ENCODE data around the gene CAMKV. TPM values are rescaled to one million over a fixed set of nuclear protein-coding genes. Genes with fewer than 3 reads are reported as not detected.

Gene CAMKV
- total RNA-seq, 1 donor from 2014 or later = not detected

- DNase-seq (ENCODE audit: low read depth) = no peak
- no peak for TF ChIP-seq CTCF (IDR thresholded peaks at IDR 0.05; ENCODE audit: insufficient read depth, low read length, poor library complexity, severe bottlenecking)
- Histone ChIP-seq H3K4me3 (ENCODE audit: low read depth, low read length) (peak within 1 kb of the TSS; percentile 6), H3K27me3 (ENCODE audit: control insufficient read depth, insufficient read depth, low read length) (no peaks in the 10 kb centered on the region), H3K36me3 (ENCODE audit: control insufficient read depth, insufficient read depth, low read length) (no peaks in the 10 kb centered on the region)
These were observed 34.0 kb upstream of the CAMKV start, which contains the start of gene MST1R for GRCh38 chr3:49903451-49904424. MST1R (minus strand) TSS chr3:49903873; CDS start chr3:49903609, 264 bp downstream.

DNA sequence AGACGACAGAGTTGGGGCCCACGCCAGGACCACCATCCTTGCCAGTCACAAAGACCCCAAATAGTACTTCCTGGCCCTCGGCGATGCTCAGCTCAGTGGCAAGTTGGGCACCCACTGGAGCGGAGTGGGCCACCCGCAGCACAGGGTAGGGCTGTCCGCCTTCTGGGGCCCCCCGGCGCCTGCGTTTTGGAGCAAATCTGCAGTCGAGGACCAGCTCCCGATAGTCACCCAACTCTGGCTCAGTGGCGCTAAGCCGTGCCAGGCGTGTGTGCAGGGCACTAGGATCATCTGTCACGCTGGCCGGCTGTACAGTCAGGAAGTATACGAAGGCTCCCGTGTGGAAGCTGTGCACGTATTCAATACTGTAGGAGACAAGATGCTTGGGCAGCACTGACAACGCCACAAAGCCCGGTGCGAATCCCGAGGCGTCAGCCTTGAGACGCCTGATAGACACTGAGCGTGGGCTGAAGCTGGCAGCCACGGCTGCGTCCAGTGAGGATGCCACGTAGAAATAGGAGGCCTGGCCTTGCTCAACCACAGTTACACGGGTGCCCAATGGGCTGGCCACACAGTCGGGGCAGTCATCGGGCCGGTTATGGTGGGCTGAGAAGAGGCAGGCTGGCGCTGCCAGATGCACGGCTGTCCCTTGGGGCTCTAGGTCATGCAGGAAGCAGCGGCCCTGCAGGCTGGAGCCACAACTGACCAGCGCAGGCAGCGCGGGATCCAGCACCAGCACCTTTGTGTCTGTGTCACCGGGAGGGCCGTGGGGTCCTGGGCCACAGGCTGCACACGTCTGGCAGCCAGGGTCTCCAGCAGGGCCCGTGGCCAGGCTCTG is 33.0 kb upstream of the CAMKV start:
- H3K27me3 ChIP-seq (ENCODE audit: control insufficient read depth, insufficient read depth, low read length) = no peaks in the 10 kb centered on the region
- H3K36me3 ChIP-seq (ENCODE audit: control insufficient read depth, insufficient read depth, low read length) = no peaks in the 10 kb centered on the region
- no peak overlapping the region for H3K4me3 ChIP-seq (ENCODE audit: low read depth, low read length)
- no peak for DNase-seq (ENCODE audit: low read depth)
- TF ChIP-seq CTCF (IDR thresholded peaks at IDR 0.05; ENCODE audit: insufficient read depth, low read length, poor library complexity, severe bottlenecking) = no peak

GRCh38 chr3:49901366-49902339 is 31.9 kb upstream of the CAMKV start:
- H3K4me3 ChIP-seq (ENCODE audit: low read depth, low read length) = no peak overlapping the region
- no peak for DNase-seq (ENCODE audit: low read depth)
- no peaks in the 10 kb centered on the region for H3K27me3 ChIP-seq (ENCODE audit: control insufficient read depth, insufficient read depth, low read length)

GRCh38 chr3:49900491-49901153 is 30.9 kb upstream of the CAMKV start:
- Histone ChIP-seq H3K4me3 (ENCODE audit: low read depth, low read length) (no peak overlapping the region), H3K27me3 (ENCODE audit: control insufficient read depth, insufficient read depth, low read length) (no peaks in the 10 kb centered on the region), H3K36me3 (ENCODE audit: control insufficient read depth, insufficient read depth, low read length) (no peaks in the 10 kb centered on the region)
- peak; percentile 55 for DNase-seq (ENCODE audit: low read depth)
- TF ChIP-seq CTCF (IDR thresholded peaks at IDR 0.05; ENCODE audit: insufficient read depth, low read length, poor library complexity, severe bottlenecking) = no peak

More at GRCh38 chr3:49901366-49902339, 31.9 kb upstream of the CAMKV start:
- no peaks in the 10 kb centered on the region for H3K36me3 ChIP-seq (ENCODE audit: control insufficient read depth, insufficient read depth, low read length)
- no peak for TF ChIP-seq CTCF (IDR thresholded peaks at IDR 0.05; ENCODE audit: insufficient read depth, low read length, poor library complexity, severe bottlenecking)

DNA sequence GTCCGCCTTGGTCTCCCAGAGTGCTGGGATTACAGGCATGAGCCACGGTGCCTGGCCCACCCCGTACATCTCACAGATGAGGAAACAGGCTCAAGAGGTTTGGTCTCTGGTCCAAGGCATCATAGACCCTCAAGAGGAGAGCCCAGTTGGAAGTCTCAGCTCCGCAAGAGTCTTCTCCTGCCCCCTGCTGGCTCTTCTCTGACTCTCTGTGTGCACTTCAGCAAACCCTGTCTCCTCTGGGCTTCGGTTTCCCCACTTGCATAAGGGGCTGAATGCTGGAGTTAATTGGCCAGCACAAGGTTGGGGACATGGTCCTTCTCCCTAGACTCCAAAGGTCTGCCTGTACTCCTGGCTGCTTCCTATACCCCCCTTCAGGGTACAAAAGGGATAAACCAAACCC is 30.1 kb upstream of the CAMKV start:
- TF ChIP-seq CTCF (IDR thresholded peaks at IDR 0.05; ENCODE audit: insufficient read depth, low read length, poor library complexity, severe bottlenecking) = no peak
- Histone ChIP-seq H3K4me3 (ENCODE audit: low read depth, low read length) (no peak overlapping the region), H3K36me3 (ENCODE audit: control insufficient read depth, insufficient read depth, low read length) (no peaks in the 10 kb centered on the region), H3K27me3 (ENCODE audit: control insufficient read depth, insufficient read depth, low read length) (no peaks in the 10 kb centered on the region)
- no peak for DNase-seq (ENCODE audit: low read depth)

All from kidney epithelial cell (primary cell).